D721Med (cell line): ENCODE data around the gene OTUB2.

Experiments used
- DNase-seq: peaks from one replicate; pipeline ENCODE4 v3.0.0; 2011; ENCODE audit warnings: low spot score; ENCODE audit not compliant: insufficient read length
- FAIRE-seq: peaks from 2 replicates; lab custom pipeline; 2011; peaks lifted over from hg19 to GRCh38; lab: Jason Lieb, UNC
- TF ChIP-seq, protein P1 (sequence below): IDR thresholded peaks from 2 replicates; pipeline ENCODE4 v1.5.1; 2012; ENCODE audit warnings: mild to moderate bottlenecking, control low read depth; ENCODE audit not compliant: insufficient read depth; ENCODE audit errors: missing control alignments

The OTUB2 gene

DNA sequence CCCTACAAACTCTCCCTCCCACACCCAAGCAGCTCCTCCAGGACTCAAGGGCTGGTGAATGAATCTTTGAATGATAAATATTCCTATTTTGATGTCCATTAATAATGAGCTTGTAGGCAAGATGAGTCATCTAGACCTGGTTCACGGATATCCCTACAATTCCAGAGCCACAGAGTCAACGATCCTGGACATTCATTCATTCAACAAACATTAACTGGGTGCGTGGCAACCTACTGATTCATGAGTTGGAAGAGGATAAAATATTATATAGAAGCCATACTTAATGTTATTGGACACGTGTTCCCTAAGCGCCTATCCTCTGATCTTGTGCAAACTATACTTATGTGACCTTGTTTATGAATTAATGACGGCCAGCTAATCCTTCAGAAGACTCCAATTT is 420 bp upstream of the OTUB2 start:
- TF ChIP-seq, protein P1, sequence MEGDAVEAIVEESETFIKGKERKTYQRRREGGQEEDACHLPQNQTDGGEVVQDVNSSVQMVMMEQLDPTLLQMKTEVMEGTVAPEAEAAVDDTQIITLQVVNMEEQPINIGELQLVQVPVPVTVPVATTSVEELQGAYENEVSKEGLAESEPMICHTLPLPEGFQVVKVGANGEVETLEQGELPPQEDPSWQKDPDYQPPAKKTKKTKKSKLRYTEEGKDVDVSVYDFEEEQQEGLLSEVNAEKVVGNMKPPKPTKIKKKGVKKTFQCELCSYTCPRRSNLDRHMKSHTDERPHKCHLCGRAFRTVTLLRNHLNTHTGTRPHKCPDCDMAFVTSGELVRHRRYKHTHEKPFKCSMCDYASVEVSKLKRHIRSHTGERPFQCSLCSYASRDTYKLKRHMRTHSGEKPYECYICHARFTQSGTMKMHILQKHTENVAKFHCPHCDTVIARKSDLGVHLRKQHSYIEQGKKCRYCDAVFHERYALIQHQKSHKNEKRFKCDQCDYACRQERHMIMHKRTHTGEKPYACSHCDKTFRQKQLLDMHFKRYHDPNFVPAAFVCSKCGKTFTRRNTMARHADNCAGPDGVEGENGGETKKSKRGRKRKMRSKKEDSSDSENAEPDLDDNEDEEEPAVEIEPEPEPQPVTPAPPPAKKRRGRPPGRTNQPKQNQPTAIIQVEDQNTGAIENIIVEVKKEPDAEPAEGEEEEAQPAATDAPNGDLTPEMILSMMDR: no peak
- DNase-seq (no peak), FAIRE-seq (no peak)

DNA sequence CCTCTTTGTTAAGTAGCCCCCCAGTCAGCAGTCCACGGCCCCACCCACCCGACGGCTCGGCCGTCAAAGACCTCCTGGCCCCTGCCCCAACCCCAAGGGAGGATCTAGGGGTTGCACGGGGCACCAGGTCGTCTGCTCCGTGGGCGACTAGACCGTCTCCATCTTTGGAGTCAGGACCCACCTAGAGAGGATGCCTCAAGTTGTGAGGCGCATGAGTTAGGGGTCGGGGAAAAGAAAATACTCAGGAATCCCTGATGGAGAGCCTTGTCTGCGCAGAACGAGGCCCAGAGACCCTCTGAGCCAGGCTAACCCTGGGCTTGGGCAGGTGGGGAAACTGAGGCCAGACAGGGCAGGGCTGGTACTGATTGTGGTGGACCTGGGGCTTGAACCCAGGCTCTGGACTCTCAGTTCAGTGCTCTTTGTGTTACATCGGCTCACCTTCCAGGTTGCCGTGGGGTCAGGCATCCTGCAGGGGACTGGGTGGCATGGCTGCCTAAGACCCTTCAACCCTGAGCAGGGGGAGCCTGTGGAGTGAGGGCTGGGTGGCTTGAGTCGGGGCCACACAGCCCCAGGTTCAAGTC is 839 bp downstream of the OTUB2 start:
- DNase-seq: no peak
- TF ChIP-seq, protein P1: no peak
- FAIRE-seq: no peak

DNA sequence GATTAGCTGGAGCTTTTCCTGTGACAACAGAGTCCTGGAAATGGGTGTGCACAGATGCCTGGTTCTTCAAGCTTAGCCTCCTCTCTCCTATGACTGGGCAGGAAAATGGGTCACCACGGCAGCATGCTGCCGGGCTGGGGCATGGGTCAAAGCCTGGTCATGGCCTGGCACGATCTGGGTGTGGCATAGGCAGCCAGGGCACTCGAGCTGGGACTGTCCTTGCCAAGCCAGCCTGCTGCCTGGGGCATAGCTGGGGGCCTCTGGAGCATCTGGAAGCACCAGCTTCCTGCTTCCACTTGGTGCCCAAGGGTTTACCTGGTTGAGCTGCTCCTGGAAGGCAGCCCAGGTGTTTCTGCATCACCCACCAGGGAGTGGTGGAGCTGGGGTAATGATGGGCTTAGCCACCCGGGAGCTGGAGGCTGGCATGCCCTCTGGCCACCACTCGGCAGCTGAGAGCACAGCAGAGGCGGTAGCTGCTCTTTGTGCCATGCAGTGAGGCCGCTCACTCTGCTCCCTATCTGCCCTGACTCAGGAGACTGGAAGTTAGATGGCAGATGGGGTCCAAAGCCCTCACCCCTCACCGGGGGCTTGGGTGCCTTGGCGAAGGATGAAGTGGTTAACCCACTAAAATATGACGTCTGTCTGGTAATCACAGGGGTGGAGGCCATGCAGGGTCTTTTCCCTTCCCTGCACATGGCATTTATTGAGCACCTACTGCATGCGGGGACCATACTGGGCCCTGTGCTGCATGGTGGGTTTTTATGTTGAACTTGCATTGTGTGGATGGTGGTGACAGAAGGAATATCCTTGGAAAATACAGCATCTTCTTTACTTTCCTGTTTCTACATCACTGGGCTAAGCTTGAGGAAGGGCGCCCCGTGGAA is 1.7 kb downstream of the OTUB2 start:
- DNase-seq (no peak), FAIRE-seq (no peak)
- TF ChIP-seq, protein P1: no peak

DNA sequence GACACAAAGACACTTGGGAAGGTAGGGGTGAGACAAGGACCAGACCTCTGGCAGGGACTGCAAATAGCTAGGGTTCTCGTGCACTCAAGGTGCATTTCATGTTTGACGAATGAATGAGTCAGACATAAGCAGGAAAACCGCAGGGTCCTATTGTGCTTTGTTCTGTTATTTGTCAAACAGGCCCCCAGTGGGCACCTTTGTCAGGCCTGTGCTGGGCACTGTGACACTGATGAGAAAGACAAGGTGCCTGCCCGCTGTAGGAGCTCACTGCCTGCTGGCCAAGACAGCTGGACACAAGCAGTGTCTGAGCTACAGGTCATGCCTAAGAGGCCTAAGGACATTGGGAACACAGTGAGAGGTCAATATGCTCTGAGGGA is 2.3 kb downstream of the OTUB2 start:
- DNase-seq: no peak
- FAIRE-seq: no peak
- TF ChIP-seq, protein P1: no peak

DNA sequence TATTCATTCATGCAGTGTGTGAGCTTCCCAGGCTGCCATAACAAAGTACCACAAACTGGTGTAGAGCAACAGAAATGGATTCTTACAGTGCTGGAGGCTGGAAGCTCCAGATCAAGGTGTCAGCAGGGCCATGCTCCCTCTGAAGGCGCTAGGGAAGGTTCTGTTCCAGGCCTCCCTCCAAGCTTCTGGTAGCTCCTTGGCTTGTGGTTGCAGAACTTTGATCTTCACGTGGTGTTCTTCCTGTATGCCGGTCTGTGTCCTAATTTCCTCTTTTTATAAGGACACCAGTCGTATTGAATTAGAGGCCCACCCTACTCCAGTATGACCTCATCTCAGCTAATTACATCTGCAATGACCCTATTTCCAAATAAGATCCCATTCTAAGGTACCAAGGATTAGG is 3.1 kb downstream of the OTUB2 start:
- DNase-seq (no peak), FAIRE-seq (no peak)
- TF ChIP-seq, protein P1: no peak

DNA sequence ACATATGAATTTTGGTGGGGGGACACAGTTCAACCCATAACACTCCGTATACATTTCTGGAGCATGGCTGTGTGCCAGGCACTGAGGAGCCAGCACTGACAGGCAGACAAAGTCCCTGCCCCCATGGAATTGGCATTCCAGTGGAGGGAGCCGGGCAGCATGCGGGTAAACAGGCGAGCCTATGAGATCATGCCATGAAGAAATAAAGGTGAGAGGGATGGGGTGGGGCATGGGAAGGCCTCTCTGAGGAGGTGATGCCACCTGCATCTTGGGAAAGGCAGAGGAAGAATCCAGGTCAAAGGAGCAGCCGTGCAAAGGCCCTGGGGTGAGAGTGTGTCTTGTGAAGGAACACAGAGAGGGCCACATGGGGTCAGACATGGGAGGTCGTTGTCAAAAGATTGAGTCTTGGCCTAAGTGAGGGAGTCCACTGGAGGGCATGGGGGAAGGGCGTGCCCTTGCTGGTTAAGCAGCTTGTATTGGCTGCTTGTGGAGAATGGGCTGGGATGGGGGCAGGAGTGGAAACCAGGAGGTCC is 3.6 kb downstream of the OTUB2 start:
- DNase-seq: no peak
- TF ChIP-seq, protein P1: no peak

DNA sequence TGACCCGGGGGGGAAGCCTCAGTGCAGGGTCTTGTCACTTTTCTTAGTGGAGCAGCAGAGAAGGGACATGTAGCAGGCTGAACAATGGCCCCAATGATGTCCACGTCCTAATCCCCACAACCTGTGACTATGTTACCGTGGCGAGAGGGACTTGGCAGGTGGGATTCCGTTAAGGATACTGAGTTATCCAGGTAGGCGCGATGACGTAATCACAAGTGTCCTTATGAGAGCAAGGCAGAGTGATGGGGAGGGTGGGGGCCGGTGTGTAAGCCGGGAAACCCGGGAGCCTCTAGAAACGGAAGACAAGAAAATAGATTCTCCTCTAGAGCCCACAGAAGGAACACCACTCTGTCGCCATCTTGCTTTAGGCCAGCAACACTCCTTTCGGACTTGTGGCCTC is 4.4 kb downstream of the OTUB2 start:
- DNase-seq (no peak), FAIRE-seq (no peak)
- TF ChIP-seq, protein P1: no peak

More for the DNA sequence above, 3.6 kb downstream of the OTUB2 start:
- FAIRE-seq: no peak
